ENCODE data around the gene PLCXD3. TPM values are rescaled to one million over a fixed set of nuclear protein-coding genes. Genes with fewer than 3 reads are reported as not detected.

The PLCXD3 gene
- total and polyA plus RNA-seq, 2 of the 4 experiments (the other 2 are of a cell fraction): under 0.01 to 0.02 TPM

DNA sequence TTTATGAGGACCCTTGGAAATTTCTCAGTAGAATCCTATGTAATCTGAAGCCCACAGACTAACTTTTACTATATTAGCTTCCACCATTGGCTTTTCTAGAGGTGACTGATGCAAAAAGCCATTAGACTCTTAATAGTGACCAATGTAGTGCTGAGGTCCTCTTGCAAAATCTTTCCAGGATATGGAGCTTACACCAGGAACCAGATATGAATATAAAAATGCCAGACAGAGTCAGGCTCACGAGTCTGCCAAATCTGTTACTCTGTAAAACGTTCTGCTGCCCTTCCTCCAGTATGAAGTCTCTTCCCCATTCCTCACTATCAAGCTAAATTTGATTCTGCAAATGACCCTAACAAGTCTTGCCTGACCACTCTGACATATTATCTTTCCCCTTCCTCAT is 223.7 kb downstream of the PLCXD3 start:
- no peak overlapping the region for H2AK9ac ChIP-seq (replicated peaks; ENCODE audit: low read depth, low read length, poor library complexity)
- no peaks in the 10 kb centered on the region for H4K20me1 ChIP-seq (ENCODE audit: insufficient read depth, low read length)
- no peak overlapping the region for H2AFZ ChIP-seq (replicated peaks; ENCODE audit: low read length, poor library complexity)
- no peak overlapping the region for H3K4me3 ChIP-seq (ENCODE audit: insufficient read depth, low read depth, low read length)
- ChIA-PET CTCF (interaction anchor here (0.6 to 1.0 kb wide), 2 partner anchors 17 to 22 kb away, joined by 3 to 4 read pairs; no protein-coding TSS in a partner anchor), POLR2A (ENCODE audit: unreplicated experiment) (no interaction called here)
- H3K27me3 ChIP-seq (ENCODE audit: control insufficient read depth, insufficient read depth, low read length): peaks cover 3% of the 10 kb centered on the region
- H3K36me3 ChIP-seq (ENCODE audit: control insufficient read depth, insufficient read depth, low read length): no peaks in the 10 kb centered on the region
- dilution Hi-C loops (cut with HindIII; ENCODE audit: low sequenced_read_pairs, unreplicated experiment) (no loop called here), in situ Hi-C loops (cut with MboI; ENCODE audit: low sequenced_read_pairs) (no loop called here), intact Hi-C loops (cut with micrococcal nuclease) (no loop called here)
- H4K5ac ChIP-seq (ENCODE audit: low read depth, low read length): no peak overlapping the region
- H3K9me1 ChIP-seq (ENCODE audit: insufficient read depth, low read length): no peaks in the 10 kb centered on the region
- no peak overlapping the region for H3K18ac ChIP-seq (ENCODE audit: low read depth, low read length)
- H3K23ac ChIP-seq (ENCODE audit: low read depth, low read length): no peak overlapping the region
- ATAC-seq (ENCODE audit: low read depth) (no peak), DNase-seq (no peak)
- no peak overlapping the region for H4K91ac ChIP-seq (ENCODE audit: insufficient read depth, low read depth, low read length)
- H3K56ac ChIP-seq (ENCODE audit: extremely low read depth, insufficient read depth, low read length): no peak overlapping the region
- H2BK120ac ChIP-seq (ENCODE audit: low read depth, low read length): no peak overlapping the region
- no peak overlapping the region for H3K9ac ChIP-seq (ENCODE audit: low read depth, low read length)
- no peak overlapping the region for H2BK5ac ChIP-seq (ENCODE audit: low read depth, low read length, poor library complexity, severe bottlenecking)
- no peak overlapping the region for H2AK5ac ChIP-seq (ENCODE audit: low read depth, low read length)
- H3K9me3 ChIP-seq (ENCODE audit: control insufficient read depth, insufficient read depth, low read length): peaks cover 2% of the 10 kb centered on the region; the same call in 1 of the 2 replicates
- no peak overlapping the region for H3K4ac ChIP-seq (ENCODE audit: low read depth, low read length)
- TF ChIP-seq RFX5 (IDR thresholded peaks at IDR 0.05; ENCODE audit: low read depth, low read length) (no peak), MXI1 (IDR thresholded peaks at IDR 0.05; ENCODE audit: borderline replicate concordance, low read depth, low read length) (no peak)
- no peaks in the 10 kb centered on the region for H3K79me1 ChIP-seq (ENCODE audit: low read depth in 1 of 2, low read length in 2 of 2)
- no peak overlapping the region for H4K8ac ChIP-seq (ENCODE audit: low read depth in 2 of 2, low read length in 2 of 2)
- H3K4me1 ChIP-seq (ENCODE audit: control insufficient read depth, insufficient read depth, low read length): no peaks in the 10 kb centered on the region
- no peak overlapping the region for H3K14ac ChIP-seq (replicated peaks; ENCODE audit: low read depth, low read length)
- no CpG with 5 or more reads among the region's 2 CpGs for WGBS, 2 experiments (ENCODE audit: extremely low coverage in 2 of 2, insufficient read length in 1 of 2)
- no peak overlapping the region for H3K27ac ChIP-seq (ENCODE audit: insufficient read depth, low read length)
- H2BK15ac ChIP-seq (ENCODE audit: low read depth, low read length): no peak overlapping the region
- no TSS peak for BruUV-seq (replicated peaks)
- no peak overlapping the region for H2BK20ac ChIP-seq (ENCODE audit: low read depth, low read length)
- no peak overlapping the region for H3K4me2 ChIP-seq (ENCODE audit: low read depth, low read length)

Measured in IMR-90 (cell line).